ENCODE measurements around the gene TMEM131L.

The TMEM131L gene

DNA sequence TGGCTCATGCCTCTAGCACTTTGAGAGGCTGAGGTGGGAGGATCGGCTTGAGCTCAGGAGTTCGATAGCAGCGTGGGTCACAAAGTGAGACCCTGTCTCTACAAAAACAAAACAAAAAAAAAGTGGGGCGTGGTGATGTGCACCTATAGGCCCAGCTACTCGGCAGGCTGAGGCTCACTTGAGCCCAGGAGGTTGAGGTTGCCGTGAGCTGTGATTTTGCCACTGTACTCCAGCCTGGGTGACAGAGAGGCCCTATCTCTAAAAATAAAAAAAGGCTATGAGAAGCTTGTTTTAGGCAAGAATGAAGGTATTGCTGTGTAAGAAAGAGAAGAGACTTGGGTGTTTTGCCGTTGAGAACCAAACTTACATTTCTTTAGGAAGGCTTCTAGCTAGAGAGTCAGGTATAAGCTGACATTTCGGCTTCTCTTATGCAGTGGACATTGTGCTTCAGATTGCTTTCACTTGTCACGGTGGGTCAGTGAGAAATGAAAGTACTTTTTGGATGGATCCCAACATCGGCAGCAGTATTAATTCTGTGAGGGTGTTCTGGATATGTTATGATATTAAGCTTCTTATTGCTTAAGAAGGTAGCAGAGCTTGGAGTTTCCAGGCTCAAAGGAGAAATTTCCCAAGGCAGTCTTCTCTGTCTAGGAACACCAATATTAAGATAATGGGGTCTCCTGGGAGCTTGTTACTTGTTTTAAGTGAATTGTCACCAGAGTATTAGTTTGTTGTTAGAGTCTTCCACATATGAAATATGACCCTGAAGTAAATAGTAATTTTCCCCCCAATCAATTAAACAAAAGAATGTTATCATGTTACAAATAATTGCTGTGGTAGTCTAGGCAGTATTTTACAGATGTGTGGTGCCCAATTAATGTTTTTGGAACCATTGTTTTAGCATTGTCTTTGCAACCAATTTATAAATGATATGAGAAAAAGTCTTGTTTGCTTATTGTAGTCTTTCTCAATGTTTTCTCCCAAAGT is 17.6 kb downstream of the TMEM131L start:
- peaks cover 94% of the 10 kb centered on the region for H3K79me2 ChIP-seq (ENCODE audit: insufficient read depth, low read length)
- no peak for TF ChIP-seq EZH2phosphoT487 (IDR thresholded peaks at IDR 0.05; ENCODE audit: borderline replicate concordance)
- TF ChIP-seq, protein P1, sequence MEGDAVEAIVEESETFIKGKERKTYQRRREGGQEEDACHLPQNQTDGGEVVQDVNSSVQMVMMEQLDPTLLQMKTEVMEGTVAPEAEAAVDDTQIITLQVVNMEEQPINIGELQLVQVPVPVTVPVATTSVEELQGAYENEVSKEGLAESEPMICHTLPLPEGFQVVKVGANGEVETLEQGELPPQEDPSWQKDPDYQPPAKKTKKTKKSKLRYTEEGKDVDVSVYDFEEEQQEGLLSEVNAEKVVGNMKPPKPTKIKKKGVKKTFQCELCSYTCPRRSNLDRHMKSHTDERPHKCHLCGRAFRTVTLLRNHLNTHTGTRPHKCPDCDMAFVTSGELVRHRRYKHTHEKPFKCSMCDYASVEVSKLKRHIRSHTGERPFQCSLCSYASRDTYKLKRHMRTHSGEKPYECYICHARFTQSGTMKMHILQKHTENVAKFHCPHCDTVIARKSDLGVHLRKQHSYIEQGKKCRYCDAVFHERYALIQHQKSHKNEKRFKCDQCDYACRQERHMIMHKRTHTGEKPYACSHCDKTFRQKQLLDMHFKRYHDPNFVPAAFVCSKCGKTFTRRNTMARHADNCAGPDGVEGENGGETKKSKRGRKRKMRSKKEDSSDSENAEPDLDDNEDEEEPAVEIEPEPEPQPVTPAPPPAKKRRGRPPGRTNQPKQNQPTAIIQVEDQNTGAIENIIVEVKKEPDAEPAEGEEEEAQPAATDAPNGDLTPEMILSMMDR (conservative IDR thresholded peaks at IDR 0.05; ENCODE audit: low read length), result no peak

DNA sequence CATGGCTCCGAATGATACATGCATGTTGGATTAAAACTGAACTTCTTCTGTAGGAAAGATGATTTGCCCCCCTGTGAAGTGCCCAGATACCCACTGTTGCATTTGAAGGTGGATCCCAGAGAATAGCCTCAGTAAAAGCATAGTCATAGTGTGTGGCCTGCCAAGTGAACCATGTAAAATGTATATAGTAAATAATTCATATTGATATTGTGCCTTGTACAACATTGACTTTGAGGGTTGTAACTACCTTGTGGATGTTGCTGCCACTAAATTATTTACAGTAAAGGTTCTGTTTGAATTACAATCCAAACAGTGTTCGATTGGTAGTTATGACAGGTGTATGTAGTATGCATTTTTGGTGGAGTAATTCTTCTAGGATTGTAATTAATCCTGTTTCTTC is 19.2 kb downstream of the TMEM131L start:
- Histone ChIP-seq H3K9ac (ENCODE audit: low read depth, low read length, poor library complexity, severe bottlenecking) (no peak overlapping the region), H3K36me3 (ENCODE audit: insufficient read depth, low read length) (peaks cover 56% of the 10 kb centered on the region), H3K9me3 (ENCODE audit: insufficient read depth, low read depth, low read length) (no peaks in the 10 kb centered on the region), H3K4me2 (ENCODE audit: low read depth, low read length, poor library complexity, severe bottlenecking) (no peak overlapping the region), H3K4me3 (ENCODE audit: low read length, poor library complexity, severe bottlenecking) (no peak overlapping the region), H3F3A (ENCODE audit: low read depth) (no peaks in the 10 kb centered on the region), H2AFZ (ENCODE audit: low read length) (no peak overlapping the region), H4K20me1 (ENCODE audit: insufficient read depth, low read length, poor library complexity, severe bottlenecking) (peaks cover 86% of the 10 kb centered on the region), H3K79me2 (ENCODE audit: insufficient read depth, low read length) (peaks cover 95% of the 10 kb centered on the region), H3K4me1 (ENCODE audit: insufficient read depth, low read length, poor library complexity, severe bottlenecking) (peaks cover 17% of the 10 kb centered on the region), H3K9me2 (replicated peaks; ENCODE audit: low read depth, low read length) (no peaks in the 10 kb centered on the region), H3K27me3 (ENCODE audit: insufficient read depth, low read length, poor library complexity, severe bottlenecking) (no peaks in the 10 kb centered on the region)
- no peak for TF ChIP-seq EZH2phosphoT487 (IDR thresholded peaks at IDR 0.05; ENCODE audit: borderline replicate concordance)
- TF ChIP-seq, protein P1 (conservative IDR thresholded peaks at IDR 0.05; ENCODE audit: low read length), result no peak

More for the DNA sequence above, 17.6 kb downstream of the TMEM131L start:
- Histone ChIP-seq H3K4me1 (ENCODE audit: insufficient read depth, low read length, poor library complexity, severe bottlenecking) (peaks cover 21% of the 10 kb centered on the region), H4K20me1 (ENCODE audit: insufficient read depth, low read length, poor library complexity, severe bottlenecking) (peaks cover 86% of the 10 kb centered on the region), H3K9me2 (replicated peaks; ENCODE audit: low read depth, low read length) (no peaks in the 10 kb centered on the region), H3K9ac (ENCODE audit: low read depth, low read length, poor library complexity, severe bottlenecking) (no peak overlapping the region), H3F3A (ENCODE audit: low read depth) (0 out of 2 replicates have a peak, but pooled peaks cover 3% of the 10 kb centered on the region), H3K9me3 (ENCODE audit: insufficient read depth, low read depth, low read length) (no peaks in the 10 kb centered on the region), H3K27me3 (ENCODE audit: insufficient read depth, low read length, poor library complexity, severe bottlenecking) (no peaks in the 10 kb centered on the region), H3K4me3 (ENCODE audit: low read length, poor library complexity, severe bottlenecking) (no peak overlapping the region), H3K36me3 (ENCODE audit: insufficient read depth, low read length) (peaks cover 54% of the 10 kb centered on the region), H2AFZ (ENCODE audit: low read length) (no peak overlapping the region), H3K4me2 (ENCODE audit: low read depth, low read length, poor library complexity, severe bottlenecking) (no peak overlapping the region)

DNA sequence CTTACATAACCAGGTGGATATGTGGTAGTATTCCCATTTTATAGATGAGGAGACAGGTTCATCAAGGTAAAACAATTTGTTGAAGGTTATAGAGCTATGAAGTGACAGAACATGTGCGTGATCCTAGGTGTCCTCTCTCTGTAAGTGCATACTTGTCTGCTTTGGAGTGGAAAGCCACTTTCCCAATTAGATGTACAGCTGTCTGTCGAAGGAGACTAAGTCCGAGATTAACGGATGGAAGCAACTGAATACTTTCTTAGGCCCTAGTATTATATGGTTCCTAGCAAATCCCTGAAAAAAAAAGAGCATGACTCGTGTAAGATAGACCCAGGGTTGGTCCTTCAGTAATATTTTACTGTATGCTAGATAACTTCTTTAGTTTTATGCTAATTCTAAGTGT is 19.7 kb downstream of the TMEM131L start:
- H4K20me1 ChIP-seq (ENCODE audit: insufficient read depth, low read length, poor library complexity, severe bottlenecking), result peaks cover 84% of the 10 kb centered on the region
- H3K4me2 ChIP-seq (ENCODE audit: low read depth, low read length, poor library complexity, severe bottlenecking), result no peak overlapping the region
- H3K27me3 ChIP-seq (ENCODE audit: insufficient read depth, low read length, poor library complexity, severe bottlenecking), result no peaks in the 10 kb centered on the region
- H3K9ac ChIP-seq (ENCODE audit: low read depth, low read length, poor library complexity, severe bottlenecking), result no peak overlapping the region
- H3F3A ChIP-seq (ENCODE audit: low read depth), result no peaks in the 10 kb centered on the region
- TF ChIP-seq EZH2phosphoT487 (IDR thresholded peaks at IDR 0.05; ENCODE audit: borderline replicate concordance), result no peak
- TF ChIP-seq, protein P1 (conservative IDR thresholded peaks at IDR 0.05; ENCODE audit: low read length), result no peak
- no peak overlapping the region for H2AFZ ChIP-seq (ENCODE audit: low read length)
- no peak overlapping the region for H3K4me3 ChIP-seq (ENCODE audit: low read length, poor library complexity, severe bottlenecking)
- H3K9me3 ChIP-seq (ENCODE audit: insufficient read depth, low read depth, low read length), result no peaks in the 10 kb centered on the region
- peaks cover 95% of the 10 kb centered on the region for H3K79me2 ChIP-seq (ENCODE audit: insufficient read depth, low read length)
- H3K4me1 ChIP-seq (ENCODE audit: insufficient read depth, low read length, poor library complexity, severe bottlenecking), result peaks cover 17% of the 10 kb centered on the region
- H3K9me2 ChIP-seq (replicated peaks; ENCODE audit: low read depth, low read length), result no peaks in the 10 kb centered on the region
- peaks cover 52% of the 10 kb centered on the region for H3K36me3 ChIP-seq (ENCODE audit: insufficient read depth, low read length)
